ENCODE data around the gene IREB2.

DNA sequence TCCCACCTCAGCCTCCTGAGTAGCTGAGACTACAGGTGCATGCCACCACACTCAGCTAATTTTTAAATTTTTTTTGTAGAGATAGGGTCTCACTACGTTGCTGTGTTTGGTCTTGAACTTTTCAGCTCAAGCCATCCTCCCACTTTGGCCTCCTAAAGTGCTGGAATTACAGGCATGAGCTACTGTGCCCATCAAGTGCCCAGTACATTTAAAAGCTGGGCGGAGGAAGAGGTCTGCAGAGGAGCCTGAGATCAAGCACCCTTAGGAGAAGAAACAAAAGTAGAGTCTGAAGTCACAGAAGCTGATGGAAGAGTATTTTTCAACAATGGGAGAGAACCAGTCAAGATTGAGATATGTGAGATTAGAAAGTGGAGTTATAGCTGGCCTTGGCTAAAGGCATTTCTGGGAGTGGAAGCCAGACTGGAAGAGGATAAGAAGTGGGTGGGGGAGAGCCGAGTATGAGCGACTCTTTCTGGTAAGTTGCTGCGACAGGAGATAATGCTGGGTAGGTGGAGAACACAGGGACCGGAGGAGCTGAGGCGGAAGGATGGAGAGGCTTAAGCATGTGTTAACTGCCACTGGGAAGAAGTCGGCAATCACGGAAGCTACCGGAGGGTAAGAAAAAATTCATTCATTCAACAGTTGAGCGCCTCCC, 782 bp upstream of the IREB2 start:
- TF ChIP-seq POLR2AphosphoS5 (IDR thresholded peaks at IDR 0.05; ENCODE audit: low read depth, low read length): no peak
- no peak for TF ChIP-seq POLR2A (IDR thresholded peaks at IDR 0.05; ENCODE audit: low read depth, low read length)
- TF ChIP-seq TAF1 (IDR thresholded peaks at IDR 0.05; ENCODE audit: borderline replicate concordance, low read depth, low read length): no peak
